Stimulated activated CD8-positive, alpha-beta memory T cell treated with anti-CD3 and anti-CD28 coated beads, Interleukin-2, amount 100 ng/mL, for 1 hour (primary cell): ENCODE results near the gene SPRED2.

Experiments used
- DNase-seq, 2 donors: peaks; one replicate each; pipeline ENCODE4 v3.0.0-alpha.2; 2020; ENCODE audit warnings: low read depth in 2 of 2

Gene SPRED2

DNA sequence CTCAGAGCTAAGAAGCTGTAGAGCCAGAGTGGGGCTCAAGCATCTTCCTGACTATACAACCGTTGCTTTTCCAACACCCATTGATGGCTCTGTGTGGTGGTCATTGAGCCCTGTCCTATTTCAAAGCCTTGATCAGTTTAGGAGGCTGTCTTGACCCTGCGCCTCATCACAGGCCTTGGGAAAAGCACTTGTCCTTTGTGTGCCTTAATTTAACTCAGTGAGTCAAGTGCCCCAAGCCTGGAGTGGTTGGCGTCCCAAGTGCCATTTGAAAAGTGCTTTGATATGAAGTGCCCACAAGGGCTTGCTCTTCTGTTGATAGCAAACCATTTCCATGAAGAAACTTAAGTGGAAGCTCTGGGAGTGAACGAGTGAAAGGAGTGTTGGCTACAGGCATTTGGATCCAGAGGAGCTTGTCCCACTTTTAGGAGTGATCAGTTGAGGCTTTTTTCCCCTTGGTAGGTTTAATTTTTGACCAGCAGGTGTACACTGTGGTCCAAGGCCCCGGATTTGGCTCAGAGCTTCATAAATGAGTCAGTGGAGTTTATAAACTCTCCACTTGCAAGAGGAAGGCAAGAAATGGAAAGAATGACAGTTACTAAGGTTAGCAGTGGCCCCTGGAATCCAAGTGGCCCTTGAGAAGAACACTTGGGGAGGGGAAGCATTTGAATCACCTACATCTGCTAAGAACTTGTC lies 154.5 kb downstream of the SPRED2 start:
- no peak for DNase-seq

DNA sequence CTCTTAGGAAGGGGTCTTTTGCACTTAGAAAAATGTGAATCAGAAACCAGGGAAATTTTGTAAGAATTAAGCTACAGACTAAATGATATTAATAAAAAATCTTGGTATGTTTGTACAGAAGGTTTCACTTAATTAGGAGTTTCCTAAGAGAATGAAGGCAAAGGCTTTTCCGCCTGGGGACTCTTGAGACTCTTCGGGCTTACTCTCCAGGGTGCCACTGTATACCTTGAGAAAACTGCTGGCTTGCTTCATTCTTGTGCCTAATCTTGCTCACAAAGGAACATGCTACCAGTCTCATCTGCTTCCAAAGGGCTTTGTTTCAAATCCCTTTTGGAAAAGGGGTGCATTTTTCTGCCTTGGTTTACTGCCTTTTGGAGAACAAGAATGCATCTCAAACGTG lies 155.3 kb downstream of the SPRED2 start:
- no peak for DNase-seq

DNA sequence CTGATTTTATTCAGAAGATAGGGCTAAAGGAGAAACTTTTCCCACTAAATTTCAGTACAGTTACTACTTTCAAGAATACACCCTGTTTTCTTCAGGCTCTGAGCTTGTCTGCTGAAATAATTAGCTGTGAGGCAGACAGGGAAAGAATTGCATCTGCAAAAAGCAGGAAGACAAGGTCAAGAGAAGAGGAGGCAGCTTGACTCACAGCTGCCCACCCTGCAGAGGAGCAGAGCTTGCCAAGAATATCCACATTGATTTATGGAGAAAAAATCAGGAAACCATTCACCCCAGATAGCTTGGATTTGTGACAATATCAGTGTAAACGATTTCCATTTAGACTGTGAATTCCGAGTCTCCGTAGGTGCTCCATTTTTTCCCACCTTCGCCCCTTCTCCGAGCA lies 155.8 kb downstream of the SPRED2 start:
- DNase-seq = no peak

DNA sequence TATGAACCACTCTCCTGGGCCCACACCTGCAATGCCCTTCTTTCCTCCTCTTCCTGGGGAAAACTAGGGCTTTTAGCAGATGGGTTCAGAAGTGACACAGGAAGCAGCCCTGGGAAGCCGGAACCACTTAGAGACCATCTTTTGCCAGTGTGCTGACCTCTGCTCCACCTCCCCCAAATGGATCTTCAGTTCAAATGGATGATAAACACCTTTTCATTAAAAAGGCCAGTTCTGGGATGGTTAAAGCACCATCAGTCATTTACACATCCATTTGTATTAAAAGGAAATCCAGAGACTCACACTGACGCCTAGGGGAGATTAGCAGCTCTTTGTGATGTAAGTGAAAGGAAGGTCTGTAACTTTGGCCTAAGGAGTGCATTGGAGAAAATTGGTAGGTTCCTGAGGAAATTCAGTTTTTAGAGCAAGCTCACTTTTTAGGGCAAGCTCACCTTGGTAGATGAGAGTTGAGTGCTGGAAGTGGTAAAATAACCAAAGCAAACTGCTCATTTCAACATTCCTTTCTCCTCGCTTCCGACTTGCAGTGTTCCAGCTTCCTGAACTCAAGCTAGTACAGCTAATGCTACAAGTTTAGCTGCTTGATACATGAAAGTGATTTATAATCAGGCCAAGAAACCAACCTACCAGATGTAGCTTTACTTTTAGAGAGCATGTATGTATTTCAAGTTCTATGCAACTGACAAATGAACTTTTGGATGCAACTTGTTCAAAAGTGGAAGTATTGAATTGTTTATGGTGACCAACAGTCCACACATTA lies 157.1 kb downstream of the SPRED2 start:
- no peak for DNase-seq

DNA sequence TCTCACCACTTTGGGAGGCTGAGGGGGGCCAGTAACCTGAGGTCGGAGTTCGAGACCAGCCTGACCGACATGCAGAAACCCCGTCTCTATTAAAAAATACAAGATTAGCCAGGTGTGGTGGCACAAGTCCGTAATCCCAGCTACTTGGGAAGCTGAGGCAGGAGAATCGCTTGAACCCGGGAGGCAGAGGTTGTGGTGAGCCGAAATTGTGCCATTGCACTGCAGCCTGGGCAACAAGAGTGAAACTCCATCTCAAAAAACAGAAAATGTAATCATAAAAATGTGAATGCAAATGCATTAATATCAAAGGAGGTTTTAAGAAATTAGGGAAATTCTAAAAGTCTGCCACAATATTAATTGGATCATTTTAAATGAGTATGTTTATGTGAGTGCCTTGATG lies 159.1 kb downstream of the SPRED2 start:
- no peak for DNase-seq

DNA sequence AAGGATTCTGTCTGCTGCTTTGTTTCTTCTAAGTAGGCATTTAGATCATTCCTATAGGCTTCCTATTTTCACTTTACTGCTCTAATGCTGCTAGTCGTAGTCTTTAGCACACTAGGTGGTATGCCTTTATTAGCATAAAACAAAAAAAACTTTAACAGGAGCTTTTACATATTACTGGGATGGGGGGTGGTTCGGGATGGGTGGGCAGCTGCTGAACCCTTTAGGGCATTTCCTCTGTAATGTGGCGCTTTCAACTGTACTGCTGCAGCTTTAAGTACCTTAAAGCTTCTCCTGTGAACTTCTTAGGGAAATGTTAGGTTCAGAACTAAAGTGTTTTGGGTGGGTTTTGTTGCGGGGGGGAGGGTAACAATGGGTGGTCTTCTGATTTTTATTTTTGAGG lies 163.4 kb downstream of the SPRED2 start:
- no peak for DNase-seq

DNA sequence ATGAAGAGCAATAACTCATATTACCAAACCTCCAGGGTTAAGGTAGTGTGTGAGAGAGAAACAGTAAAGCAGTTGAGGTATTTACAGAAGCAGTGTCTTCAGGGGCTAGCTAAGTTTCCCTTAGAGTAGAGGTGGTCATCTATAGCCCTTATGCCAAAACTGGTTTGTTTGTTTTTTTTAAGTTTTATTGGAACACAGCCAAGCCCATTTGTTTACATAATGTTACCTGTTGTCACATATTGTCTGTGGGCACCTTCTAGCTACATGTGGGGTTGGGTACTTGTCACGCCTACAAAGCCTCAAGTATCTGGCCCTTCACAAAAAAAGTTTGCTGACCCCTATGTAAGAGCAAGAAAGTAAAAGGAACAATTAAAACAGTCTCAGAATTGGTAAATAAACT lies 165.4 kb downstream of the SPRED2 start:
- no peak for DNase-seq

DNA sequence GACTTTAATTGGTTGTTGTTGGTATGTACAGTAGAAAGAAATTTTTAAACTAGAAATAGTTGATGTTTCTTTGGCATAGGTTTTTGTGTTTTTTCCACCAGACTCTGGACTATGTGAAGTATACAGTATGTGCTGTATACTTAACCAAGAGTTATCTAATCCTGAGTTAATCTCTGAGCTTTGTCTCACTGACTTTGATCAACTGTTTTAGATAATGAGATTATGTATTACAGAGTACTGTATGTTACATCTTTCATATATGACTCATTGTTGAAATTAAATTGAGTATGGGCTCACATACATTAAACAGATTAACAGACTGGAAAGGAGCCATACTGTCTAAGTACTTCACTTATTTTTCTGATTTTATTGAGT lies 166.7 kb downstream of the SPRED2 start:
- DNase-seq = no peak

DNA sequence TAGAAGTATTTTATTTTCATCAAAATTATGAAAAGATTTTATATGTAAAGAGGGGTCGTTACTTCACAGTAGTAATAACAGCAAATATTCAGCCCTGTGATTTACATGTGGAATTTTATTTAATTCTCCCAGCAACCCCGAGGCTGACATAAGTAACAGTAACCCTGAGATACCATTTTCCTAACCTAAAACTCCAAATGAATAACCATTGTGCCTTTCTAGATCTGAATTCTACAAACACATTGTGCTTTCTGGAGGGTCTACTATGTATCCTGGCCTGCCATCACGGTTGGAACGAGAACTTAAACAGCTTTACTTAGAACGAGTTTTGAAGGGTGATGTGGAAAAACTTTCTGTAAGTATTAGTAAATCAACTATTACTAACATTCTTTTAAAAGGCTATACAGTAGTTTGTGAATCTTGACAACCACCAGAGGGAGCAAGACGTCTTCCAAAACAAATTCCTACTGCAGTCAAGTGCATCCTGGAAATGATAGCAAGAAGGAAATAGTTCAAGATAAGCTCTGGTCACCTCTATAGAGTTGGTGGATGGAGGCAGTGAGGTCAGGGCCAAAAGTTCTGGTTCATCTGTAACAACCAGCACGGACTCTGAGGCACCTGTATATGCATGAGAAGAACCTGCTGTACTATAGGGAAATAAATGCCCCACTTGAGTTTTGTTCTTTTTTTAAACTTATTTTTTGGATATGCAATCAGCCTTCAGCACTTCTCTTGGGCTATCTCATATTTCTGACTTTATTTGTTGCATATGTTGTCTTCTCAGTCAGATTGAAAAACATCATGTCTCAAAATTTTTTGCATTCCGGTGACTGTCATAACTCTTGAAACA lies 167.4 kb downstream of the SPRED2 start:
- no peak for DNase-seq

DNA sequence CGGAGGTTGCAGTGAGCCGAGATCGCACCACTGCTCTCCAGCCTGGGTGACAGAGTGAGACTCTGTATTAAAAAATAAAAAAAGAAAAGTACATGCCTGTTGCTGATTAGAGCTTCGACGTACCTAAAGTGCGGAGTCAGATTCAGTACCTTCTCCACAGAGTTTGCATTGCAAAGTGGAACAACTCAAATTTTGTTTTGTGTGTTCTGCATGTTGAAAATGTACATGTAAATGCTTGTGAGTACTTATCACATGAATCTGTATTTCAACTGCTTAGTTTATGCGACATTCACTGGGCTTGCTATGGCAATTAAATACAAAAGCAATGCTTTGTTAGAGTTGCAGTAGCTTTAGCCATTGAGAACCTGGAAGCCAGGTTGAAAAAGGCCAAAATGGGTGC lies 168.4 kb downstream of the SPRED2 start:
- DNase-seq = no peak

DNA sequence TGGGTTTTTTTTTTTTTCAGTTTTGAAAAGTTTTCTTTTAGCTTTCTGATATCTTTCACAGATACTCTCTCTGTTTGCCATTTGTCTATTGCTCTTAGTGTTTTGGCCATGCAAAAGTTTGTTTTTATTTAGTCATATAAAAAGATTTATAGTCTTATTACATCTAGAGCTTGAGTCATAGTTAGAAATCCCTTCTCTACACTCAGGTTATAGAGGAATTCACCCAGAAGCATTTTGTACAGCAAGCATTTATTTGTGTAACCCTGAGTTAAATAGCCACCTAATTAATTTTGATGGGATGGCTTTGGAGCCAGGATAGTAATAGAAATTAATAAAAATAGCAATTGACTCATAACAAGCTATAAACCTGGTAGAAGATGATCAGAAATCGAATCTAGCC lies 169.1 kb downstream of the SPRED2 start:
- no peak for DNase-seq

DNA sequence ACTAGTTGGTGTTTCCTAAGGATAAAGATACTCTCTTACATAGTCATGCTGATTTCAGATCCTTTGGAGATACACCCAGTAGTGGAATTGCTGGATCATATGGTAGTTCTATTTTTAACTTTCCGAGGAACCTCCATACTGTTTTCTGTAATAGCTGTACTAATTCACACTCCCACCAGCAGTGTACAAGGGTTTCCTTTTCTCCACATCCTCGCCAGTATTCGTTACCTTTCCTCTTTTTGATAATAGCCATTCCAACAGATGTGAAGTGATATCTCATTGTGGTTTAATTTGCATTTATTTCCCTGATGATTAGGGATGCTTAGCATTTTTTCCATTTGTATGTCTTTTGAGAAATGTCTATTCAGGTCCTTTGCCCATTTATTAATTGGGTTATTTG lies 170.7 kb downstream of the SPRED2 start:
- DNase-seq = no peak
